Spleen (tissue), 11 donors: ENCODE data around the gene ZNF438. TPM values are rescaled to one million over a fixed set of nuclear protein-coding genes. Genes with fewer than 3 reads are reported as not detected.

Experiments
- DNase-seq: peaks from one replicate; pipeline ENCODE4 v3.0.0-alpha.2; 2020
- H3K27ac ChIP-seq, 8 donors: fragments of 200-600 bp; sonication (generic) in 7 of 8; 1 replicate in 4 of 8; 2 replicates in 4 of 8; pipeline versions ENCODE4 v1.5.0 to v1.8.0; 2016 to 2021; ENCODE audit warnings: inconsistent platforms in 4 of 8, mild to moderate bottlenecking in 4 of 8, moderate library complexity in 1 of 8
- H3K27me3 ChIP-seq, 7 donors: fragments of 200-600 bp; sonication (generic) in 6 of 7; replicated peaks in 1 of 7; 1 replicate in 4 of 7; 2 replicates in 3 of 7; pipeline versions ENCODE4 v1.5.0 to v1.8.0; 2016 to 2021; ENCODE audit warnings: inconsistent platforms in 3 of 7, mild to moderate bottlenecking in 1 of 7
- H3K36me3 ChIP-seq, 6 donors: fragments of 200-600 bp; sonication (generic) in 5 of 6; 1 replicate in 4 of 6; 2 replicates in 2 of 6; pipeline versions ENCODE4 v1.5.0 to v1.8.0; 2016 to 2021; ENCODE audit warnings: inconsistent platforms in 2 of 6
- H3K4me1 ChIP-seq, 6 donors: fragments of 200-600 bp; sonication (generic) in 5 of 6; 1 replicate in 3 of 6; 2 replicates in 3 of 6; pipeline versions ENCODE4 v1.5.0 to v1.8.0; 2016 to 2021; ENCODE audit warnings: inconsistent platforms in 3 of 6
- H3K4me3 ChIP-seq, 8 donors: fragments of 200-600 bp; sonication (generic) in 7 of 8; 1 replicate in 4 of 8; 2 replicates in 4 of 8; pipeline versions ENCODE4 v1.5.0 to v1.8.0; 2016 to 2021; ENCODE audit warnings: inconsistent platforms in 4 of 8, mild to moderate bottlenecking in 4 of 8, moderate library complexity in 2 of 8
- H3K9me3 ChIP-seq, 8 donors: fragments of 200-600 bp; sonication (generic) in 7 of 8; 1 replicate in 4 of 8; 2 replicates in 4 of 8; pipeline versions ENCODE4 v1.5.0 to v1.8.0; 2016 to 2021; ENCODE audit warnings: inconsistent platforms in 4 of 8
- CTCF ChIP-seq, 11 experiments: fragments of 200-600 bp in 7 of 11; fragments of 450-650 bp in 4 of 11; sonication (generic) in 4 of 11; IDR thresholded peaks in 8 of 11; conservative IDR thresholded peaks in 3 of 11; 1 replicate in 7 of 11; 2 replicates in 4 of 11; pipeline versions ENCODE4 v1.4.0 to v1.8.0; 2016 to 2021; ENCODE audit warnings: antibody characterized with exemption in 11 of 11, inconsistent platforms in 4 of 11, mild to moderate bottlenecking in 1 of 11
- POLR2A ChIP-seq, 3 donors: fragments of 450-650 bp; IDR thresholded peaks; one replicate each; pipeline ENCODE4 v1.5.1; 2017; ENCODE audit warnings: antibody characterized with exemption in 3 of 3, mild to moderate bottlenecking in 1 of 3
- POLR2AphosphoS5 ChIP-seq, 3 donors: sonication (generic); formaldehyde crosslinking; IDR thresholded peaks; one replicate each; pipeline ENCODE4 v1.5.1; 2017; ENCODE audit warnings: antibody characterized with exemption in 3 of 3
- WGBS, 5 donors: extraction: QIAGEN DNeasy Blood & Tissue Kit in 3 of 5; methylation state at CpG; one replicate each; pipeline versions ENCODE4 v1.1.5 to v1.1.7; 2013 to 2018; 5-methylcytosine and 5-hydroxymethylcytosine counted together
- intact Hi-C: fragments of 100-400 bp; cut with DNase I; formaldehyde crosslinking; loops from one replicate; pipeline ENCODE4 v1.15.0; 2023; ENCODE audit warnings: low total_unique reads
- polyA plus RNA-seq, 3 donors: library from polyadenylated mRNA; stranded (reverse); fragments of 200-250 nt; gene quantifications; one replicate each; pipeline ENCODE4 v1.2.1, GENCODE V29; 2013
- total RNA-seq, 7 donors: library from RNA; depleted of rRNA in 3 of 7; stranded (reverse); fragments of >200 nt in 3 of 7; fragmentation: NEBNext Ultra II Directional in 4 of 7; extraction: Animal tissue kit (Norgen Biotek cat#: 25700) in 4 of 7; gene quantifications; one replicate each; pipeline versions ENCODE4 v1.1.0 to v1.2.1, GENCODE V29; 2016 to 2021
- donor health status: healthy with polysubstance abuse.
- donor health status: DM: no; HTN: no; CAD: no; lungs with moderate emphysema.
- donor health status: DM: no; HTN: no; CAD: no.
- donor health status: Bipolar disorder and iron deficiency.
- donor health status: healthy.
- donor health status: DM: no; HTN: no; CAD: no.
- donor health status: DM: yes; HTN: yes; CAD: no.

ZNF438 gene
- total and polyA plus RNA-seq, 10 donors: 4.4 to 23.1 (median 13.9) TPM

- Histone ChIP-seq H3K27ac (no peak overlapping the region), H3K4me3 (no peak overlapping the region), H3K4me1 (peaks cover 0 to 4% (median 0%) of the 10 kb centered on the region in 6 donors), H3K9me3 (no peaks in the 10 kb centered on the region), H3K27me3 (no peaks in the 10 kb centered on the region), H3K36me3 (peaks cover 0 to 8% (median 0%) of the 10 kb centered on the region in 6 donors)
- DNase-seq: peak; percentile 14
- intact Hi-C loops: no loop called here
- TF ChIP-seq CTCF (IDR thresholded peaks at IDR 0.05 in 8 of 11, conservative IDR thresholded peaks at IDR 0.05 in 3 of 11) (no peak), POLR2A (IDR thresholded peaks at IDR 0.05) (no peak), POLR2AphosphoS5 (IDR thresholded peaks at IDR 0.05) (no peak)
- WGBS, 5 donors: 87 to 92% (median 91%) methylated on average over 10 of the region's 10 CpGs
Measured at GRCh38 chr10:30832001-30832748, 199.5 kb downstream of the ZNF438 start.

GRCh38 chr10:30831426-30831825 is 200.2 kb downstream of the ZNF438 start:
- 87 to 97% (median 94%) methylated on average over 5 of the region's 5 CpGs for WGBS, 5 donors
- no peak for TF ChIP-seq POLR2A (IDR thresholded peaks at IDR 0.05)
- TF ChIP-seq POLR2AphosphoS5 (IDR thresholded peaks at IDR 0.05): no peak
- no peak for TF ChIP-seq CTCF (IDR thresholded peaks at IDR 0.05 in 8 of 11, conservative IDR thresholded peaks at IDR 0.05 in 3 of 11)
- Histone ChIP-seq H3K4me3 (no peak overlapping the region), H3K36me3 (peaks cover 0 to 8% (median 0%) of the 10 kb centered on the region in 6 donors), H3K9me3 (no peaks in the 10 kb centered on the region), H3K4me1 (peaks cover 0 to 4% (median 0%) of the 10 kb centered on the region in 6 donors), H3K27ac (no peak overlapping the region), H3K27me3 (peaks cover 0 to 4% (median 0%) of the 10 kb centered on the region in 7 donors)
- intact Hi-C loops: no loop called here
- peak; percentile 32 for DNase-seq

- peaks cover 0 to 8% (median 0%) of the 10 kb centered on the region in 6 donors for H3K36me3 ChIP-seq
- no peak overlapping the region for H3K27ac ChIP-seq
- peak; percentile 44 for DNase-seq
- no peak overlapping the region for H3K4me3 ChIP-seq
- intact Hi-C loops: no loop called here
- no peaks in the 10 kb centered on the region for H3K9me3 ChIP-seq
- WGBS, 5 donors: 85 to 90% (median 86%) methylated on average over 14 of the region's 14 CpGs
- H3K27me3 ChIP-seq: peaks cover 0 to 7% (median 0%) of the 10 kb centered on the region in 7 donors
- no peak for TF ChIP-seq POLR2A (IDR thresholded peaks at IDR 0.05)
- no peak for TF ChIP-seq CTCF (IDR thresholded peaks at IDR 0.05 in 8 of 11, conservative IDR thresholded peaks at IDR 0.05 in 3 of 11)
- H3K4me1 ChIP-seq: peaks cover 0 to 4% (median 0%) of the 10 kb centered on the region in 6 donors
Measured at GRCh38 chr10:30830315-30831230, 201.1 kb downstream of the ZNF438 start.
